CD4-positive, CD25-positive, alpha-beta regulatory T cell (primary cell): ENCODE measurements around the gene COX7A1. TPM values are rescaled to one million over a fixed set of nuclear protein-coding genes. Genes with fewer than 3 reads are reported as not detected.
A peak's percentile ranks its signal among the peaks of the same experiment; 100 is the strongest.

Experiments
- ATAC-seq, 2 donors: fragments of 150-1000 bp; cut with Tn5 transposase; one replicate each; pipeline ENCODE4 v1.10.0; 2021; ENCODE audit warnings: low read depth in 2 of 2, moderate number of reproducible peaks in 2 of 2, moderate library complexity in 1 of 2
- DNase-seq, 3 donors: peaks; one replicate each; pipeline versions ENCODE4 v3.0.0 to v3.0.0-alpha.2; 2012 to 2022; ENCODE audit warnings: mixed read lengths in 1 of 3
- H3K27ac ChIP-seq: one replicate; pipeline ENCODE4 v1.7.0; 2013; ENCODE audit warnings: mild to moderate bottlenecking, low read length; ENCODE audit not compliant: insufficient read depth, poor library complexity, severe bottlenecking
- H3K27me3 ChIP-seq: one replicate; pipeline ENCODE4 v1.7.0; 2013; ENCODE audit warnings: low read length; ENCODE audit not compliant: control insufficient read depth, insufficient read depth
- H3K36me3 ChIP-seq: one replicate; pipeline ENCODE4 v1.7.0; 2013; ENCODE audit warnings: mild to moderate bottlenecking, low read length, moderate library complexity; ENCODE audit not compliant: control insufficient read depth, insufficient read depth
- H3K4me1 ChIP-seq: 2 replicates; pipeline ENCODE4 v1.7.0; 2013; ENCODE audit warnings: mild to moderate bottlenecking, low read length; ENCODE audit not compliant: insufficient read depth, control insufficient read depth, poor library complexity, severe bottlenecking
- H3K4me3 ChIP-seq: one replicate; pipeline ENCODE4 v1.7.0; 2013; ENCODE audit warnings: low read depth, mild to moderate bottlenecking, low read length, moderate library complexity
- H3K9me3 ChIP-seq, 2 experiments: 1 replicate in 1 of 2; 2 replicates in 1 of 2; pipeline ENCODE4 v1.7.0; 2013; ENCODE audit warnings: low read length in 2 of 2, mild to moderate bottlenecking in 1 of 2, moderate library complexity in 1 of 2; ENCODE audit not compliant: control insufficient read depth in 2 of 2
- H3K27ac Mint-ChIP-seq, 3 donors: one replicate each; pipeline ENCODE4 v1.8.0; 2020 to 2022; ENCODE audit warnings: mild to moderate bottlenecking in 3 of 3, mixed read lengths in 3 of 3, moderate library complexity in 2 of 3
- H3K27me3 Mint-ChIP-seq: one replicate; pipeline ENCODE4 v1.8.0; 2022; ENCODE audit warnings: mild to moderate bottlenecking, mixed read lengths
- H3K36me3 Mint-ChIP-seq: one replicate; pipeline ENCODE4 v1.8.0; 2020; ENCODE audit warnings: mixed read lengths
- H3K4me1 Mint-ChIP-seq, 4 donors: one replicate each; pipeline ENCODE4 v1.8.0; 2020 to 2022; ENCODE audit warnings: mixed read lengths in 4 of 4, mild to moderate bottlenecking in 1 of 4
- H3K4me3 Mint-ChIP-seq, 4 donors: one replicate each; pipeline ENCODE4 v1.8.0; 2020 to 2022; ENCODE audit warnings: mild to moderate bottlenecking in 4 of 4, mixed read lengths in 4 of 4, moderate library complexity in 3 of 4
- H3K9me3 Mint-ChIP-seq, 7 donors: one replicate each; pipeline ENCODE4 v1.8.0; 2020 to 2022; ENCODE audit warnings: mixed read lengths in 7 of 7, mild to moderate bottlenecking in 3 of 7, moderate library complexity in 2 of 7
- polyA plus RNA-seq, 4 donors: library from polyadenylated mRNA; unstranded; fragments of 300-500 nt; fragmentation: Illumina TruSeq; gene quantifications; one replicate each; pipeline ENCODE4 v1.2.3, GENCODE V29; 2021
- total RNA-seq: library from RNA; stranded (reverse); gene quantifications from one replicate; pipeline ENCODE4 v1.2.3, GENCODE V29; 2022

The COX7A1 gene
- total and polyA plus RNA-seq, 5 donors from 2014 or later: not detected

DNA sequence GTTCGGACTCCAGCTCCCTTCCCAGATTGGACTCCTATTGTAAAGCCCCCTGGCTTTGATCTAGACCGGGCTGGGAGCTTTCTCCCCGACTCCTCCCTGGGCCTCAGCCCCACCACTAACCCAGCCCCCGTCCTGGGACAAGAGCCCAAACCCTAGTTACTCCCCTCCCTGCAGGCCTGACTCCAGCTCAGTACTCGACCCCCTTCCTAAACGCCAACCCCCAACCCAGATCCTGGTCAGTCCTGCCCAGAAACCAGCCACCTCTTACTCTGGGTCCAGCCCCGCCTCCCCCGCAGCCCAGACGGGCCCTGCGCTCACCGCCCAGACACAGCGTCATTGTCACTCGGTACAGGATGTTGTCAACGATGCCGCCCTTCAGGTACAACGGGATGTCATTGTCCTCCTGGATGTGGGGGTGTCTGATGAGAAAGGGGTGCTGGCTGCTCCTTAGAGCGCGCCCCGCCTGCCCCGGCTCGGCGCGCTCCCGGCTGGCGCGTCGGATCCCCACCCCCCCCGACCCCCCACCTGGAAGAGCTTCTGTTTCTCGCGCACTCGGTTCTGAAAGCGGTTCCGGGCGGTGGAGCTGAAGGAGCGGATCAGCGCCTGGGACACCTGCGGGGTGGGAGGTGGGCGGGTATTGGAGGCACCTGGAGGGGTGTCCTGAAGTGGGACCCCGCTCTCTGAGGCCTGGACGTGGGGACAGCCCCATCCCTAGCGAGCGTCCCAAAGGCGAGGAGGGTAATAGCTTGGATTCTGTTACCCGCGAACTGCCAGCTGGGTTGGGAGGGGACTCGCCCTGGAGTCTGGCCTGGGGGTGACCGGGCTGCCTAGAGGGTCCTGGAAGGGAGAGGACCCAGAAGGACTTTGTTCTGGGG is 866 bp downstream of the COX7A1 start:
- no peak overlapping the region for H3K27ac ChIP-seq
- ATAC-seq: no peak
- no peak overlapping the region for H3K4me3 ChIP-seq
- no peaks in the 10 kb centered on the region for H3K27me3 ChIP-seq
- no peak for DNase-seq
- H3K36me3 Mint-ChIP-seq: peaks cover 31% of the 10 kb centered on the region
- H3K36me3 ChIP-seq: peaks cover 37% of the 10 kb centered on the region
- no peaks in the 10 kb centered on the region for H3K27me3 Mint-ChIP-seq
- H3K4me3 Mint-ChIP-seq: peak overlapping the region in 1 of 4 donors; percentile 38
- H3K4me1 Mint-ChIP-seq: peaks cover 0 to 9% (median 5%) of the 10 kb centered on the region in 4 donors
- no peaks in the 10 kb centered on the region for H3K4me1 ChIP-seq
- no peaks in the 10 kb centered on the region for H3K9me3 ChIP-seq
- H3K9me3 Mint-ChIP-seq: no peaks in the 10 kb centered on the region
- no peak overlapping the region for H3K27ac Mint-ChIP-seq

DNA sequence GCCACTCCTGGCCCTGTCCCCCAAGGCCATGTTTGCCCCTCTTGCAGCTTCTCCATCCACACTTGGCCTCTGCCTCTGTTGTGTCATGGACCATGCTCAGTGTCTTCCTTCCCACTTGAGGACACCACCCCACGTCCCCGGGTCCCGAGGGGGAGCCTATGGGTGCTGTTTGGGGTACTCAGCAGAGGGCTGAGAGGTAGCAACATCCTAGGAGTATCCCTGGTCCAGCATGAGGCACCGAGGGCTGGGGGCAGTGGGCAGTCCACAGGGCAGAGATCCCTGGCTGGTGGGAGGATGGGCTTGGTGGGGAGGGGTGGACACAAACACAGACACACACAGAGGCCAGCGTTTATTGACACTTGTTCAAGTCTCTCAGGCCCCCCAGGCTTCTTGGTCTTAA is 1.7 kb downstream of the COX7A1 start:
- H3K4me1 ChIP-seq: no peaks in the 10 kb centered on the region
- Mint-ChIP-seq H3K27me3 (no peaks in the 10 kb centered on the region), H3K4me1 (peaks cover 0 to 6% (median 5%) of the 10 kb centered on the region in 4 donors), H3K27ac (peak overlapping the region in 1 of 3 donors; percentile 40), H3K36me3 (peaks cover 35% of the 10 kb centered on the region), H3K9me3 (no peaks in the 10 kb centered on the region), H3K4me3 (no peak overlapping the region)
- H3K9me3 ChIP-seq: no peaks in the 10 kb centered on the region
- no peak overlapping the region for H3K27ac ChIP-seq
- H3K36me3 ChIP-seq: peaks cover 45% of the 10 kb centered on the region
- no peaks in the 10 kb centered on the region for H3K27me3 ChIP-seq
- ATAC-seq (no peak), DNase-seq (no peak)
- no peak overlapping the region for H3K4me3 ChIP-seq

DNA sequence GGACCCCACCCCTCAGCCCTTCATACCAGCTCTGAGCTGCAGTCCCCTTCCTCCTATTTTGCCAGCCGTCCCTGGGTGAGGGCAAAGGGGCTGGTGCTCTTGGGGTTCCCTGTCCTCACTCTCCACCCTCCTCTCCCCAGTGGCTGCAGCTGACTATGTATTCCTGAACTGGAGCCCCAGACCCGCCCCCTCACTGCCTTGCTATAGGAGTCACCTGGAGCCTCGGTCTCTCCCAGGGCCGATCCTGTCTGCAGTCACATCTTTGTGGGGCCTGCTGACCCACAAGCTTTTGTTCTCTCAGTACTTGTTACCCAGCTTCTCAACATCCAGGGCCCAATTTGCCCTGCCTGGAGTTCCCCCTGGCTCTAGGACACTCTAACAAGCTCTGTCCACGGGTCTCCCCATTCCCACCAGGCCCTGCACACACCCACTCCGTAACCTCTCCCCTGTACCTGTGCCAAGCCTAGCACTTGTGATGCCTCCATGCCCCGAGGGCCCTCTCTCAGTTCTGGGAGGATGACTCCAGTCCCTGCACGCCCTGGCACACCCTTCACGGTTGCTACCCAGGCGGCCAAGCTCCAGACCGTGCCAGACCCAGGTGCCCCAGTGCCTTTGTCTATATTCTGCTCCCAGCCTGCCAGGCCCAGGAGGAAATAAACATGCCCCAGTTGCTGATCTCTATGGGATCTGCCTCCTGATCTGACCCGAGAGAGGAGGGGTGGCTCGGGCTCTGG is 2.4 kb downstream of the COX7A1 start:
- H3K27ac ChIP-seq: no peak overlapping the region
- H3K4me3 ChIP-seq: no peak overlapping the region
- Mint-ChIP-seq H3K9me3 (peaks cover 0 to under 1% (median 0%) of the 10 kb centered on the region in 7 donors), H3K27me3 (no peaks in the 10 kb centered on the region), H3K4me3 (no peak overlapping the region), H3K27ac (peak overlapping the region; percentile 20 to 70 (median 38)), H3K36me3 (peaks cover 39% of the 10 kb centered on the region), H3K4me1 (peaks cover 0 to 6% (median 5%) of the 10 kb centered on the region in 4 donors)
- no peaks in the 10 kb centered on the region for H3K27me3 ChIP-seq
- no peaks in the 10 kb centered on the region for H3K9me3 ChIP-seq
- H3K36me3 ChIP-seq: peaks cover 51% of the 10 kb centered on the region
- no peak for ATAC-seq
- no peaks in the 10 kb centered on the region for H3K4me1 ChIP-seq
- no peak for DNase-seq

DNA sequence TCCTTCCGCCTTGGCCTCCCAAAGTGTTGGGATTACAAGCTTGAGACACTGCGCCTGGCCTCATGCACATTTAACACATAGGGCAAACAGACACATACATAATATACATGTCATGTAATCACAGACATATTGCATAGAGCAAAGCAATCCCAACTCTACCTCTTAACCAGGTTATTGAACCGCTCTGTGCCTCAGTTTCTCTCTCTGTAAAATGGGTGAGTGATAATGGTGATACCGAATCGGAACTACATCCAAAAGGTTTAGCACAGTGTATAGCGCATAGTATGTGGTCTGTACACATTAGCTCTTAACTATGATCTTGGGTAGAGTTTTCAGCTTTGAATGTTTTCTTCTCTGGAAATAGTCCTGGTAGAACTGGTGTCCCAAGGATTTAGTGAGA is 7.6 kb downstream of the COX7A1 start:
- ATAC-seq (no peak), DNase-seq (no peak)
- H3K27me3 Mint-ChIP-seq: no peaks in the 10 kb centered on the region
- no peaks in the 10 kb centered on the region for H3K9me3 ChIP-seq
- H3K4me1 ChIP-seq: peaks cover 13% of the 10 kb centered on the region
- H3K4me3 Mint-ChIP-seq: no peak overlapping the region
- no peak overlapping the region for H3K4me3 ChIP-seq
- H3K36me3 Mint-ChIP-seq: peaks cover 45% of the 10 kb centered on the region
- H3K4me1 Mint-ChIP-seq: peaks cover 8 to 19% (median 14%) of the 10 kb centered on the region in 4 donors
- no peak overlapping the region for H3K27ac Mint-ChIP-seq
- peaks cover 55% of the 10 kb centered on the region for H3K36me3 ChIP-seq
- H3K9me3 Mint-ChIP-seq: peaks cover 0 to 4% (median 0%) of the 10 kb centered on the region in 7 donors
- H3K27me3 ChIP-seq: no peaks in the 10 kb centered on the region
- H3K27ac ChIP-seq: no peak overlapping the region

DNA sequence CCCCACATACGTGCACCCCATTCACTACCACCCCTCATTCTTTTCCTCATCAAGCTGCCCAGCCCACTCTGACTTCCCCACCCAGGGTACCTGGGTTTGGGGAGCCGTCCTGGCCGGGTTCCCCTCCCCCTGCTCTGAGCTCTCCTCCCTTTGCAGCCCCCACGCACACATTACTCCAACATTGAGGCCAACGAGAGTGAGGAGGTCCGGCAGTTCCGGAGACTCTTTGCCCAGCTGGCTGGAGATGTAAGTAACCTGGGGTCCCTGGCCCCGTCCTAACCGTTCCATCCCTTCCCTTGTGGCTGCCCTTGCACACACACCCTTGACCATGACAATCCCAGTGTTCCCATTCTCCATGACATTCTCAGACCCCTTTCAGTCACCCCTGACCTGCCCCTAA is 9.8 kb downstream of the COX7A1 start:
- Histone ChIP-seq H3K27ac (no peak overlapping the region), H3K36me3 (peaks cover 39% of the 10 kb centered on the region), H3K4me1 (peaks cover 18% of the 10 kb centered on the region), H3K9me3 (no peaks in the 10 kb centered on the region), H3K4me3 (no peak overlapping the region), H3K27me3 (no peaks in the 10 kb centered on the region)
- DNase-seq (no peak), ATAC-seq (no peak)
- peak overlapping the region in 1 of 3 donors; percentile 89 for H3K27ac Mint-ChIP-seq
- no peaks in the 10 kb centered on the region for H3K27me3 Mint-ChIP-seq
- H3K4me1 Mint-ChIP-seq: peaks cover 8 to 18% (median 15%) of the 10 kb centered on the region in 4 donors
- peaks cover 34% of the 10 kb centered on the region for H3K36me3 Mint-ChIP-seq
- H3K9me3 Mint-ChIP-seq: peaks cover 0 to 4% (median 0%) of the 10 kb centered on the region in 7 donors
- peak overlapping the region in 3 of 4 donors; percentile 44 to 72 (median 48) for H3K4me3 Mint-ChIP-seq

DNA sequence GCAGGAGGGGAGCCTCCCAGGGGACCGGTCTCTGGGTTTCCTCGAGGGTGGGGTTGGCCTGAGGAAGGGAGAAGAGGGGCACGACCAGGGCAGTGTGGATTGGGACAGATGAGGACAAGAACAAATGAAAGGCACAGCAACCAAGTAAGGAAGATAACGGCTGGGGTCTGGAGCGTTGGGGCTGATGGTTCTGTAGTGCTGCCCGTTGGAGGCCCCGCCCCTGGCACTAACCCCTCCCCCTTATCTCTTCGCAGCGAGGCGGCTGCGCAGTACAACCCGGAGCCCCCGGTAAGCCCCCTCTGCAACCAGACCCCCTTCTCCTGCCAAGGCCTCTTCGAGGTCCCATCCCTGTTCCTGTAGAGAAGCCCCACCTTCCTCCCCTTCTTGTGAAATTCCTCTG is 10.2 kb downstream of the COX7A1 start:
- no peaks in the 10 kb centered on the region for H3K9me3 ChIP-seq
- no peaks in the 10 kb centered on the region for H3K27me3 ChIP-seq
- H3K4me1 Mint-ChIP-seq: peaks cover 8 to 16% (median 15%) of the 10 kb centered on the region in 4 donors
- peak overlapping the region in 2 of 4 donors; percentile 72 to 92 for H3K4me3 Mint-ChIP-seq
- peak overlapping the region; percentile 81 for H3K27ac ChIP-seq
- H3K27ac Mint-ChIP-seq: peak overlapping the region in 2 of 3 donors; percentile 31 to 91
- H3K36me3 ChIP-seq: peaks cover 37% of the 10 kb centered on the region
- no peak for ATAC-seq
- no peak overlapping the region for H3K4me3 ChIP-seq
- no peaks in the 10 kb centered on the region for H3K27me3 Mint-ChIP-seq
- H3K4me1 ChIP-seq: peaks cover 18% of the 10 kb centered on the region
- peaks cover 31% of the 10 kb centered on the region for H3K36me3 Mint-ChIP-seq
- no peak for DNase-seq
- peaks cover 0 to 4% (median 0%) of the 10 kb centered on the region in 7 donors for H3K9me3 Mint-ChIP-seq

DNA sequence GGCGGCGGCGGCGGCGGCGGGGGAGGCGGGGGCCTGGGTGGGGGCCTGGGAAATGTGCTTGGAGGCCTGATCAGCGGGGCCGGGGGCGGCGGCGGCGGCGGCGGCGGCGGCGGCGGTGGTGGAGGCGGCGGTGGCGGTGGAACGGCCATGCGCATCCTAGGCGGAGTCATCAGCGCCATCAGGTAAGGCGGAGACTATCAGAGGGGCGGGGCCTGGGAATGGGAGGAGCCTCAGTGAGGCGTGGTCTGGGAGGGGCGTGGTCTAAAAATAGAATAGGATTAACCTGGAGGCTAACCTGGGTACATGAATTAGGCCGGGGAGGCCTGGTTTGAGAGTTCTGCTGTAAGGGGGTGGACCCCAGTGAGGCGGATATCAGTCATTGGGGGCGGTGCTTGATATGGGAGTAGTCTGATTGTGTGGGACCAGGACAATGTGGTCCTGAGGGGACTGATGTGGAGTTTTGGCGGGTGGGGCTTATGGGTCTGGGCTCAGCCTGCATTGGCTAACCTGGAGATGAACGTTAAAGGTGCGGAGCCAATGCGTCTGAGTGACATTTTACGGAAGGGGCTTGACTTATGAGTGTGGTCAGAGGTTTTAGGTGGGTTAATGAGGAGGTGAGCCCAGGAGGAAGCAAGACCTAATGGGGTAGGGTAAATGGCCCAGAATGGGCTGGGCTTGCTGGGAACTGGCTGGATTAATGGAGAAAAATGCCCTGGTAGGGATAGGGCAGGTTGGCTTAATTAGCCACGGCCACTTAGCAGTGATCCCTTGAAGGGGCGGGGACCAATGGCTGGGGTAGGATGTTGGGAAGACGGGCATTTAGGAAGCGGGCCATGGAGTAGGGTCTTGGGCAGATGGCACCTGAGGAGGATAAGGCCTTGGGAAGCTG is 11.0 kb downstream of the COX7A1 start:
- no peaks in the 10 kb centered on the region for H3K27me3 Mint-ChIP-seq
- Histone ChIP-seq H3K36me3 (peaks cover 29% of the 10 kb centered on the region), H3K27me3 (no peaks in the 10 kb centered on the region), H3K27ac (peak overlapping the region; percentile 81), H3K9me3 (no peaks in the 10 kb centered on the region), H3K4me1 (peaks cover 18% of the 10 kb centered on the region), H3K4me3 (peak overlapping the region; percentile 88)
- peak overlapping the region; percentile 81 to 95 (median 91) for H3K27ac Mint-ChIP-seq
- H3K9me3 Mint-ChIP-seq: peaks cover 0 to 4% (median 0%) of the 10 kb centered on the region in 7 donors
- peak overlapping the region; percentile 89 to 96 (median 92) for H3K4me3 Mint-ChIP-seq
- peaks cover 25% of the 10 kb centered on the region for H3K36me3 Mint-ChIP-seq
- peaks cover 8 to 20% (median 14%) of the 10 kb centered on the region in 4 donors for H3K4me1 Mint-ChIP-seq
- ATAC-seq (peak; percentile 77 to 83), DNase-seq (peak; percentile 83 to 89 (median 88))
